ENCODE results near the gene MYO5A.
"Not testable (repeated sequence)": the region's sequence is repeated elsewhere in the genome, so short reads cannot be mapped to it uniquely, and the experiment has no call there.

The MYO5A gene

DNA sequence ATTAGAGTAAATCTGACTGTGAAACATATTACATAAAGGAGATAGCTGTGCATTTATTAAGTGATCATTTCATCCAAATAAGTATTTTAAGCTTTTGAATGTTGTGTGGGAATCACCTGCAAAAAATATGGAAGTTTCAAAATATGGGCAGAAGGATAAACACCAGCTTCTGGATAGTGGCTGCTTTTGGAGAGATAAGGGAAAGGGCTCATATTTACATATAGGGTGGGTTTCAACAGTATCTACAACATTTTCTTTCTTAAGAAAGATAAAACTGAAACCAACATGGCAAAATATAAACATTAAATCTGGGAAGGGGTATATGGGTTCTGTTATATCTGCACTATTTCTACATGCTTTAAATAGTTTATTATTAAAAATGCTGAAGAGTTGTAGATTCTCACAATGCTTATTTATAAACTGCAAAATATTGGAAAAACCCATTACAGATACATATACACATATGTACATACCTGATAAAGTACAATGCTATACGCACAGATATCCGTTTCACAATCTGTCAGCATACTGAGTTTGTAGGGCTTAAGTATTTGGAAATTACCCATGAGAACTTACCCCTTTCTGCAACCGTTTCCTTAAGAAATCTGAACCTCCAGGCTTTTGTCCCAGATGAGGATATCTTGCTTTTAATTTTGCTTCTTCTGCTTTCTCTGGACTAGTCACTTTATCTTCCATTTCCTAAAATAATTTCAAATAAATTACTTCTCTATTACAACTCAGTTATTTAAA is 28.0 kb upstream of the MYO5A start:
- in situ Hi-C loops (cut with MboI; ENCODE audit: low pct_unique_long_range_greater_than_20kb, low sequenced_read_pairs, unreplicated experiment), result no loop called here
- no peak for DNase-seq (ENCODE audit: low spot score)
- TF ChIP-seq, protein P1, sequence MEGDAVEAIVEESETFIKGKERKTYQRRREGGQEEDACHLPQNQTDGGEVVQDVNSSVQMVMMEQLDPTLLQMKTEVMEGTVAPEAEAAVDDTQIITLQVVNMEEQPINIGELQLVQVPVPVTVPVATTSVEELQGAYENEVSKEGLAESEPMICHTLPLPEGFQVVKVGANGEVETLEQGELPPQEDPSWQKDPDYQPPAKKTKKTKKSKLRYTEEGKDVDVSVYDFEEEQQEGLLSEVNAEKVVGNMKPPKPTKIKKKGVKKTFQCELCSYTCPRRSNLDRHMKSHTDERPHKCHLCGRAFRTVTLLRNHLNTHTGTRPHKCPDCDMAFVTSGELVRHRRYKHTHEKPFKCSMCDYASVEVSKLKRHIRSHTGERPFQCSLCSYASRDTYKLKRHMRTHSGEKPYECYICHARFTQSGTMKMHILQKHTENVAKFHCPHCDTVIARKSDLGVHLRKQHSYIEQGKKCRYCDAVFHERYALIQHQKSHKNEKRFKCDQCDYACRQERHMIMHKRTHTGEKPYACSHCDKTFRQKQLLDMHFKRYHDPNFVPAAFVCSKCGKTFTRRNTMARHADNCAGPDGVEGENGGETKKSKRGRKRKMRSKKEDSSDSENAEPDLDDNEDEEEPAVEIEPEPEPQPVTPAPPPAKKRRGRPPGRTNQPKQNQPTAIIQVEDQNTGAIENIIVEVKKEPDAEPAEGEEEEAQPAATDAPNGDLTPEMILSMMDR (IDR thresholded peaks at IDR 0.05; ENCODE audit: extremely low read depth, insufficient read depth, missing control alignments), result no peak

DNA sequence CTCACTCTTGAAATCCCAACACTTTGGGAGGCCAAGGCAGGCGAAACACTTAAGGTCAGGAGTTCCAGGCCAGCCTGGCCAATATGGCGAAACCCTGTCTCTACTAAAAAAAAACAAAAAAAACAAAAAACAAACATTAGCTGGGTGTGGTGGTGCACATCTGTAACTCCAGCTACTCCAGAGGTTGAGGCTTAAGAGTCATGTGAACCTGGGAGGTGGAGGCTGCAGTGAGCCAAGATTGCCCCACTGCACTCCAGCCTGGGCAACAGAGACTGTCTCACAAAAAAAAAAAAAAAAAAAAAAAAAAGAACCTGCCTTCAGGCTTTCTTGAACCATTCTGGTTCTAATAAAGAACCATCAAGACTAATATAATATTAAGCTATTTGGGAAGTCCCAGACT is 23.6 kb upstream of the MYO5A start:
- no peak for DNase-seq (ENCODE audit: low spot score)
- TF ChIP-seq, protein P1 (IDR thresholded peaks at IDR 0.05; ENCODE audit: extremely low read depth, insufficient read depth, missing control alignments), result no peak
- in situ Hi-C loops (cut with MboI; ENCODE audit: low pct_unique_long_range_greater_than_20kb, low sequenced_read_pairs, unreplicated experiment), result no loop called here

DNA sequence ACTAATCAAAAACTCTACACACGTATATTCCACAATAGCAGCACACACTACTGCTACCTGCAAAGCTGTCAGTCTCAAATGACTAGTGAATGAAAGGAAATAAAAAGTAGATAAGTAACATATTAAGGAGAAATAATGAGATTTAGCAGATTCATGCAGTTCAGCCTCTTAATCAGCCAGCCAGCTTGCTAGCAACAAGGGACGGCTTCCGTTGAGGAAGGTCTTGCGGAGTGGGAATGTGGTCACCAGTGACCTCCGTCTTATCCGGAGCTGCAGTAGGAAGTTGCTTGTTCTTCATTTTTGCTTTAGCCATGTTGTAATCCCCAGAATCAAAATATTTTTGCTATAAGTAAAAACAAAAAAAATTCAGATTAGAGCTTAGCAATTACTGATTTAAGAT is 23.1 kb upstream of the MYO5A start:
- TF ChIP-seq, protein P1 (IDR thresholded peaks at IDR 0.05; ENCODE audit: extremely low read depth, insufficient read depth, missing control alignments), result no peak
- DNase-seq (ENCODE audit: low spot score), result no peak
- in situ Hi-C loops (cut with MboI; ENCODE audit: low pct_unique_long_range_greater_than_20kb, low sequenced_read_pairs, unreplicated experiment), result no loop called here

DNA sequence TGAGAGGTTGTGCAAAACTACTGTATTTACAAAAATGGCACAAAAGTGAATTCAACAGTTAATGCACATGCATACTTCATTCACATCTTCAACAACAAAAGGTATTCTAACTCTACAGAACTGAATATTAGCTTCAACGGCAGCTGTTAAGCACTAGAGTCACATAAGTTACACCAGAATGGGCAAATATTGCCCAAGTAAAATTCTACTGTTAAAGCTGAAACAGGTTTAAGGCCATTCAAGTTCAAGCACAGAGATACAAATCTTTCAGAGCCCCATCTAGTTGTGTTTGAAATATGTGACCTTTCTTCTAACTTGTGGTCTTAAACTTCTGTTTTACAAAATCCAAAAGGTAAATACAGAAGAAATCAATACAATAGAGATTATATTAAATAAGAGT is 22.5 kb upstream of the MYO5A start:
- in situ Hi-C loops (cut with MboI; ENCODE audit: low pct_unique_long_range_greater_than_20kb, low sequenced_read_pairs, unreplicated experiment); DNase-seq (ENCODE audit: low spot score): not testable (repeated sequence)

DNA sequence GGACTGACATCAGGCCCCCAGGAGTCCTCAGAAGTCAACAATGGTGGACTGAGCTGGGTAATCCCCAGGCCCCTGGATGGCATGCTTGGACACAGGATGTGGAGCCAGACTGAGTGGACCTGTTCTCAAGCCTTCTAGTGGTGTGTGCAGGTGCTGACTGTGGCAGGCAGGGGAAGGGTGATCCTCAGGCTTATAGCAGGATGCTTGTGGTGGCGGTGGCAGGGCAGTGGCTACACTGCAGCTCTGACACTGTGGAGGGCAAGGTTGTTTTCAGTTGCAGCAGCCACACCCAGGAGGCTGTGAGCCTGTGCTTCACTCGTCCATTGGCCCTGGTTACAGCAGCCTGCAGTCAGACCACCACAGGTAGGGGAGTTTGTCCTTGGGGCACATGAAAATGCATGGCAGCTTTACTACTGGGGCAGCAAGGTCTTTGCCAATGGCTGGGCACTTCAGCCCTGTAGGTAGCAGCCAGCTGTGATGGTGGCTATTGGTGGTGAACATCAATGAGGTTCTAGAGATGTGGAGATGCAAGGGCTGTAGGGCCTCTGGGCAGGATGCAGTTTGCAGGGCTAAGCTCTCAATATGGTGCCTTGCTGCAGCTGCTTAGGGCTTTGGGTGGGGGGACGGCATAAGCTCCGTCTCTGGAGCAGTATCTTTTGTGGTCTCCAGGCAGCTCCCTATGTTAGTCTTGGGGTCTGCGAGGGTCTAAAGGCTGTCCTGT is 17.5 kb upstream of the MYO5A start:
- DNase-seq (ENCODE audit: low spot score), result no peak
- TF ChIP-seq, protein P1 (IDR thresholded peaks at IDR 0.05; ENCODE audit: extremely low read depth, insufficient read depth, missing control alignments), result no peak
- in situ Hi-C loops (cut with MboI; ENCODE audit: low pct_unique_long_range_greater_than_20kb, low sequenced_read_pairs, unreplicated experiment), result no loop called here

DNA sequence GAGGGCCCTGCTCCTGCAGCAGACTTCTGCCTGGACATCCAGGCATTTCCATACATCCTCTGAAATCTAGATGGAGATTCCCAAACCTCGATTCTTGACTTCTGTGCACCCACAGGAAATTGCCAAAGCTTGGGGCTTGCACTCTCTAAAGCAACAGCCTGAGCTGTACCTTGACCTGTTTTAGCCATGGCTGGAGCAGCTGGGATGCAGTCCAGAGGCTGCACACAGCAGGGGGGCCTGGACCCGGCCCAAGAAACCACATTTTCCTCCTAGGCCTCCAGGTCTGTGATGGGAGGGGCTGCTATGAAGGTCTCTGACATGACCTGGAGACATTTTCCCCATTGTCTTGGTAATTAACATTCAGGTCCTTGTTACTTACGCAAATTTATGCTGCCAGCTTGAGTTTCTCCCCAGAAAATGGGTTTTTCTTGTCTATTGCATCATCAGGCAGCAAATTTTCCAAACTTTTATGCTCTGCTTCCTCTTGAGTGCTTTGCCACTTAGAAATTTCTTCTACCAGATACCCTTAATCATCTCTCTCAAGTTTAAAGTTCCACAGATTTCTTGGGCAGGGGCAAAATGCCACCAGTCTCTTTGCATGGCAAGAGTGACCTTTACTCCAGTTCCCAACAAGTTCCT is 11.8 kb upstream of the MYO5A start:
- TF ChIP-seq, protein P1 (IDR thresholded peaks at IDR 0.05; ENCODE audit: extremely low read depth, insufficient read depth, missing control alignments), result no peak

DNA sequence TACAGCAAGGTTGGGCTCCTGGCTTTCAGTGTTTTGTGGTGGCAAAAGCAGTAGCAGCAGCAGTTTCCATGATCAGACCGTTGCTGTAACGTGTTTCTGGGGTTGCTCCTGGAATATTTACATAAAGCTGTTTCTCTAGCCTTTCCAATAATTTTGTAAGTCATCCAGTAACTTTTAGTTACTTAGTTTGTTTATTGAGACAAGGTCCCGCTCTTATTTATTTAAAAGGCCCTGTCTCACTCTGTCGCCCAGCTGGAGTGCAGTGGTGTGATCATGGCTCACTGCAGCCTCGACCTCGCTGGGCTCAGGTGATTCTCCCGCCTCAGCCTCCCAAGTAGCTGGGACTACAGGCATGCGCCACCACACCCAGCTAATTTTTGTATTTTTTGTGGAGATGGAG is 8.8 kb upstream of the MYO5A start:
- in situ Hi-C loops (cut with MboI; ENCODE audit: low pct_unique_long_range_greater_than_20kb, low sequenced_read_pairs, unreplicated experiment), result no loop called here
- TF ChIP-seq, protein P1 (IDR thresholded peaks at IDR 0.05; ENCODE audit: extremely low read depth, insufficient read depth, missing control alignments), result no peak
- no peak for DNase-seq (ENCODE audit: low spot score)

More for the DNA sequence above, 11.8 kb upstream of the MYO5A start:
- in situ Hi-C loops (cut with MboI; ENCODE audit: low pct_unique_long_range_greater_than_20kb, low sequenced_read_pairs, unreplicated experiment), result no loop called here
- no peak for DNase-seq (ENCODE audit: low spot score)

All from GM13977 (cell line).